GM12878 (cell line): ENCODE results near the gene TAS2R19. TPM values are rescaled to one million over a fixed set of nuclear protein-coding genes. Genes with fewer than 3 reads are reported as not detected.

Source experiments
- ATAC-seq: fragments of 200-7000 bp; cut with Tn5 transposase; 3 replicates; pipeline ENCODE4 v1.9.1; 2020; ENCODE audit warnings: mild to moderate bottlenecking, moderate library complexity
- BruUV-seq: library from RNA; stranded (reverse); fragments of 400-500 nt; replicated peaks from 2 replicates; lab custom pipeline; 2021; lab: Mats Ljungman, UMichigan
- CTCF ChIA-PET: fragments of 300-600 bp; sonication (Branson Sonifier 250); formaldehyde crosslinking; extraction: SDS; loops from one replicate; lab custom pipeline; 2021; ENCODE audit warnings: inconsistent platforms; lab: Yijun Ruan, JAX
- POLR2A ChIA-PET: fragments of 350-600 bp; formaldehyde crosslinking; extraction: SDS; loops from one replicate; lab custom pipeline; 2021; ENCODE audit warnings: inconsistent platforms; lab: Charles Lee
- RAD21 ChIA-PET: fragments of 300-600 bp; sonication (Branson Sonifier 250); formaldehyde crosslinking; loops from one replicate; lab custom pipeline; 2023; ENCODE audit warnings: antibody characterized with exemption; ENCODE audit not compliant: unreplicated experiment; lab: Charles Lee
- SMC1A ChIA-PET: fragments of 300-600 bp; sonication (Branson Sonifier 250); formaldehyde crosslinking; loops from one replicate; lab custom pipeline; 2023; ENCODE audit not compliant: unreplicated experiment, uncharacterized antibody; lab: Charles Lee
- DNase-seq: peaks from one replicate; pipeline ENCODE4 v3.0.0-alpha.2; 2011; ENCODE audit warnings: low read depth, low spot score
- FAIRE-seq: peaks from 3 replicates; lab custom pipeline; 2011; peaks lifted over from hg19 to GRCh38; lab: Jason Lieb, UNC
- H2AFZ ChIP-seq: 2 replicates; pipeline ENCODE4 v1.6.0; 2011; ENCODE audit warnings: low read depth, low read length, control low read depth; ENCODE audit not compliant: control insufficient read depth
- H3K27ac ChIP-seq: 2 replicates; pipeline ENCODE4 v1.5.1; 2011; ENCODE audit warnings: control low read depth; ENCODE audit not compliant: control insufficient read depth, insufficient read depth
- H3K27me3 ChIP-seq, 2 experiments: replicated peaks in 1 of 2; 2 replicates each; pipeline versions ENCODE4 v1.6.0 to v1.6.1; 2011; ENCODE audit warnings: low read length in 1 of 2; ENCODE audit not compliant: control insufficient read depth in 2 of 2, insufficient read depth in 2 of 2
- H3K36me3 ChIP-seq, 2 experiments: 2 replicates each; pipeline ENCODE4 v1.5.1; 2011; ENCODE audit warnings: low read length in 1 of 2; ENCODE audit not compliant: control insufficient read depth in 2 of 2, insufficient read depth in 2 of 2
- H3K4me1 ChIP-seq: 2 replicates; pipeline ENCODE4 v1.6.1; 2011; ENCODE audit warnings: mild to moderate bottlenecking, low read length, moderate library complexity, mixed read lengths; ENCODE audit not compliant: control insufficient read depth, insufficient read depth
- H3K4me2 ChIP-seq: 2 replicates; pipeline ENCODE4 v1.6.0; 2011; ENCODE audit warnings: control low read depth; ENCODE audit not compliant: control insufficient read depth, insufficient read depth
- H3K4me3 ChIP-seq: fragments of 200-600 bp; sonication (generic); 2 replicates; pipeline ENCODE4 v1.5.1; 2016
- H3K79me2 ChIP-seq: 2 replicates; pipeline ENCODE4 v1.6.0; 2011; ENCODE audit warnings: low read length; ENCODE audit not compliant: control insufficient read depth, insufficient read depth
- H3K9ac ChIP-seq: 2 replicates; pipeline ENCODE4 v1.8.0; 2011; ENCODE audit warnings: low read length, control low read depth, mixed read lengths; ENCODE audit not compliant: control insufficient read depth, insufficient read depth
- H3K9me3 ChIP-seq: replicated peaks from 3 replicates; pipeline ENCODE4 v1.5.1; 2011; ENCODE audit warnings: mild to moderate bottlenecking, low read length; ENCODE audit not compliant: control insufficient read depth, insufficient read depth
- H4K20me1 ChIP-seq: 2 replicates; pipeline ENCODE4 v1.6.0; 2011; ENCODE audit not compliant: control insufficient read depth, insufficient read depth
- ATF2 ChIP-seq: IDR thresholded peaks from 2 replicates; pipeline ENCODE4 v1.6.1; 2012; ENCODE audit warnings: low read length, inconsistent platforms
- BHLHE40 ChIP-seq, 2 experiments: fragments of 450-650 bp in 1 of 2; IDR thresholded peaks; 2 replicates each; pipeline ENCODE4 v1.6.1; 2011 to 2017; ENCODE audit warnings: low read depth in 2 of 2, borderline replicate concordance in 1 of 2, improper control_type of control experiment in 1 of 2, low read length in 1 of 2, mild to moderate bottlenecking in 1 of 2
- CTCF ChIP-seq, 3 experiments: IDR thresholded peaks in 2 of 3; conservative IDR thresholded peaks in 1 of 3; 2 replicates each; pipeline ENCODE4 v1.5.1; 2011; ENCODE audit warnings: low read depth in 3 of 3, low read length in 3 of 3, mild to moderate bottlenecking in 3 of 3, control low read depth in 2 of 3, moderate library complexity in 2 of 3, inconsistent platforms in 1 of 3, mixed read lengths in 1 of 3; ENCODE audit not compliant: control insufficient read depth in 2 of 3, insufficient read depth in 1 of 3; ENCODE audit errors: extremely low read depth in 1 of 3
- FOXM1 ChIP-seq: IDR thresholded peaks from 2 replicates; pipeline ENCODE4 v1.6.1; 2012; ENCODE audit warnings: low read depth, mild to moderate bottlenecking, inconsistent platforms, low read length, moderate library complexity
- JUNB ChIP-seq: IDR thresholded peaks from 2 replicates; pipeline ENCODE4 v1.6.1; 2016; ENCODE audit warnings: antibody characterized with exemption, mild to moderate bottlenecking
- PBX3 ChIP-seq: IDR thresholded peaks from 2 replicates; pipeline ENCODE4 v1.6.1; 2011; ENCODE audit warnings: mild to moderate bottlenecking, low read depth, low read length, moderate library complexity; ENCODE audit not compliant: insufficient replicate concordance
- RCOR1 ChIP-seq: conservative IDR thresholded peaks from 2 replicates; pipeline ENCODE4 v1.6.1; 2012; ENCODE audit warnings: low read depth, low read length, improper control_type of control experiment
- RELB ChIP-seq: fragments of 450-650 bp; IDR thresholded peaks from 2 replicates; pipeline ENCODE4 v1.6.1; 2017; ENCODE audit warnings: low read depth, mild to moderate bottlenecking, moderate library complexity
- SMARCA5 ChIP-seq: fragments of 450-650 bp; IDR thresholded peaks from 2 replicates; pipeline ENCODE4 v1.6.1; 2017; ENCODE audit warnings: mild to moderate bottlenecking
- USF2 ChIP-seq: IDR thresholded peaks from 2 replicates; pipeline ENCODE4 v1.6.1; 2011; ENCODE audit warnings: low read depth, low read length, improper control_type of control experiment, borderline replicate concordance
- ZNF207 ChIP-seq: fragments of 450-650 bp; IDR thresholded peaks from 2 replicates; pipeline ENCODE4 v1.6.1; 2014; ENCODE audit warnings: antibody characterized with exemption, mild to moderate bottlenecking, borderline replicate concordance
- ZNF622 ChIP-seq: fragments of 450-650 bp; IDR thresholded peaks from 2 replicates; pipeline ENCODE4 v1.6.1; 2017; ENCODE audit warnings: mild to moderate bottlenecking, inconsistent platforms
- WGBS: methylation state at CpG from one replicate; pipeline ENCODE4 v1.1.6; 2016; ENCODE audit warnings: low lambda C conversion rate; ENCODE audit not compliant: insufficient replicate concordance, insufficient coverage; ENCODE audit errors: missing lambda C conversion rate; 5-methylcytosine and 5-hydroxymethylcytosine counted together
- in situ Hi-C: fragments of 300-500 bp; cut with MboI; formaldehyde crosslinking; loops from 9 replicates; pipeline ENCODE4 v1.14.3; 2018; ENCODE audit warnings: mixed read lengths
- intact Hi-C: fragments of 100-400 bp; cut with micrococcal nuclease; formaldehyde crosslinking; loops from one replicate; pipeline ENCODE4 v1.14.2; 2022; ENCODE audit not compliant: unreplicated experiment
- polyA plus RNA-seq, 11 experiments: library from polyadenylated mRNA; depleted of rRNA in 4 of 11; unstranded in 6 of 11; stranded (reverse) in 5 of 11; fragments of >200 nt; fragmentation: Nextera tagmentation in 4 of 11; fragmentation: Illumina TruSeq in 1 of 11; extraction: Ambion mirVana in 4 of 11; extraction: Trizol in 1 of 11; gene quantifications; 1 replicate in 1 of 11; 2 replicates in 10 of 11; pipeline versions ENCODE4 v1.2.1 to v1.2.3, GENCODE V29; 2011 to 2016; ENCODE audit warnings: inconsistent platforms in 2 of 11, missing spikeins in 2 of 11, low read depth in 1 of 11
- total RNA-seq, 4 experiments: library from RNA; depleted of rRNA in 3 of 4; stranded (reverse); fragments of >200 nt in 3 of 4; fragmentation: Illumina TruSeq in 1 of 4; extraction: Trizol in 1 of 4; gene quantifications; 2 replicates each; pipeline versions ENCODE4 v1.2.1 to v1.2.3, GENCODE V29; 2013 to 2021

Gene TAS2R19
- total and polyA plus RNA-seq, 10 of the 15 experiments (the other 5 are each of a cell fraction or from before 2014, with no cell fraction given): 0.10 to 6.9 (median 0.46) TPM; not detected in 1

GRCh38 chr12:11023387-11023786 lies 967 bp upstream of the TAS2R19 start (continued):
- no peak for TF ChIP-seq USF2

- ATAC-seq: no peak
- no peak overlapping the region for H3K4me3 ChIP-seq
- no TSS peak for BruUV-seq
- DNase-seq: no peak
- no peak overlapping the region for H2AFZ ChIP-seq
- no peaks in the 10 kb centered on the region for H3K36me3 ChIP-seq
- TF ChIP-seq RELB: no peak
- no peak for TF ChIP-seq ZNF622
- no peak for TF ChIP-seq PBX3
- no peak for TF ChIP-seq SMARCA5
- no peak for TF ChIP-seq RCOR1
- no peak for TF ChIP-seq CTCF (IDR thresholded peaks at IDR 0.05 in 2 of 3, conservative IDR thresholded peaks at IDR 0.05 in 1 of 3; ENCODE audit: control insufficient read depth in 2 of 3, extremely low read depth in 1 of 3, insufficient read depth in 1 of 3, low read depth in 3 of 3, low read length in 3 of 3)
- no peak for TF ChIP-seq ATF2
- TF ChIP-seq JUNB: no peak
- no peak for TF ChIP-seq BHLHE40 (IDR thresholded peaks at IDR 0.05; ENCODE audit: borderline replicate concordance in 1 of 2, low read depth in 2 of 2, low read length in 1 of 2)
- no peak for TF ChIP-seq ZNF207
- no peak for TF ChIP-seq FOXM1
- no peak for FAIRE-seq
- no peak overlapping the region for H3K4me2 ChIP-seq
- H3K4me1 ChIP-seq: no peaks in the 10 kb centered on the region
- H3K27me3 ChIP-seq: no peaks in the 10 kb centered on the region
- no peak overlapping the region for H3K9ac ChIP-seq
- ChIA-PET RAD21 (no interaction called here), CTCF (no interaction called here), SMC1A (no interaction called here), POLR2A (no interaction called here)
- H3K27ac ChIP-seq: no peak overlapping the region
- no peaks in the 10 kb centered on the region for H3K9me3 ChIP-seq
- no peaks in the 10 kb centered on the region for H3K79me2 ChIP-seq
- intact Hi-C loops (no loop called here), in situ Hi-C loops (loop anchor here (5.0 kb wide), 1 partner anchor 55 kb away; no protein-coding TSS in a partner anchor)
- no peaks in the 10 kb centered on the region for H4K20me1 ChIP-seq
- WGBS: 100% methylated on average over 1 of the region's 1 CpG
Measured at GRCh38 chr12:11016937-11017336, 5.5 kb downstream of the TAS2R19 start.
